ENCODE measurements around the gene CD163.
A peak's percentile ranks its signal among the peaks of the same experiment; 100 is the strongest.

Gene CD163

DNA sequence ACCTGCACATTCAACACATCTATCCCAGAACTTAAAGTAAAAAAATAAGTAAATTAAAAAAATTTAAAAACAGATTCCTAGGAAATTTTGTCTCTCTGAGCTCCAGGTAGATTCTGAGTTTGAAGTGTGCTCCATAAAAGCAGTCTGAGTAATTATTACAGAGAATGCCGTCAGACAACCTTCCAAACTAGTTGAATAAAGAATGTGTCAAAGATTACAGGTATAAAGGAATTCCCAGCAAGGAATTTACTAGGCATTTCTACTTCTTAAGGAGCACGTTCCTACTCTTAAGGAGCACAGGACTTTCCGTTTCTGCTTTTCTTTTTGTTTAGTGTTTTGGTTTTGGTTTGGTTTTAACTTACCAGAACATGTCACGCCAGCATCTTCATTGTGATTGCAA is 7.1 kb downstream of the CD163 start:
- Histone ChIP-seq H3K4me1 (ENCODE audit: control insufficient read depth, insufficient read depth, low read length, poor library complexity, severe bottlenecking) (peaks cover 3% of the 10 kb centered on the region), H3K27ac (ENCODE audit: low read depth, low read length, severe bottlenecking) (no peak overlapping the region), H3K36me3 (ENCODE audit: control insufficient read depth, insufficient read depth, low read length) (no peaks in the 10 kb centered on the region), H3K4me3 (ENCODE audit: extremely low read depth, insufficient read depth, low read length, poor library complexity, severe bottlenecking) (no peak overlapping the region), H3K9me3 (ENCODE audit: control insufficient read depth, low read length) (no peaks in the 10 kb centered on the region)
- 83 to 93% methylated on average over 1 to 3 of the region's 4 CpGs for whole genome bisulfite sequencing, 2 experiments (ENCODE audit: insufficient coverage in 2 of 2)

DNA sequence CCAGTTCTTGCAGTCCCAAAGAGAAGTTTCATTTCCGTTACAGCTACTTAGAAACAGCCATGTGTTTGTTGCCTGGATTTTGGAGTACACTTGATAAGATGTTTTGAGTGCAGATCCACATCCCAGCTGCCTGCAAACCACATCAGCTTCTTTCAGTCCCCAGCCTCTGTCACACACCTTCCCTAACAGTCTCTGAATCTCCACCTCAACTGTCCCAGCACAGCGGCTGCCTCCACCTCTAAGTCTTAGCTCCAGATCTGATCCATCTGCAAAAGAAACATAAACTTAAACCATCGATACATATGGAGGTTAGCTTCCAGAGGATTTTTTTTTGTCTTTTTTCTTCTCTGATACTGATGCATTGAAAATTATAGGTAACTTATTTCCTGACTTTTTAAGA is 8.4 kb downstream of the CD163 start:
- no CpG with 5 or more reads among the region's 3 CpGs for WGBS, 2 experiments (ENCODE audit: insufficient coverage in 2 of 2)
- no peaks in the 10 kb centered on the region for H3K9me3 ChIP-seq (ENCODE audit: control insufficient read depth, low read length)

DNA sequence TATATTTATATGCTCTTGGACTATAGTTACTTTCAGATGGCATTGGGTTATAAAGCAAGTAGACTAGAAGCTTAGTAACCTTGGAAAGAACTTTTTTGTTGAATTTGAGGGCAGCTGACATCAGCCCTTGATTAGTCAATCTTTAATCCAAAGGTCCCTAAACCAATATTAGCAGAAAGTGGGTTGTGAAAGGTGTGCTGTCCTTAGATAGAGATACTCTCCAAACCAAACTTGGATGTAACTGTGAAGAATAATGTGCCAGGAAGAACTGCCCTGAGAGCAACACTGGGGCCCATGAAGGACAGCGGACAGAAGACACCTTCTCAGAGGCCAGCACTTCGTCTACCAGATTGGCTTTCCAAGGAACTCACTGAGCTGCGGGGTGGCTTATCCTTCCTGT is 10.6 kb downstream of the CD163 start:
- Histone ChIP-seq H3K9me3 (ENCODE audit: control insufficient read depth, low read length) (no peaks in the 10 kb centered on the region), H3K36me3 (ENCODE audit: control insufficient read depth, insufficient read depth, low read length) (no peaks in the 10 kb centered on the region), H3K4me1 (ENCODE audit: control insufficient read depth, insufficient read depth, low read length, poor library complexity, severe bottlenecking) (no peaks in the 10 kb centered on the region), H3K27ac (ENCODE audit: low read depth, low read length, severe bottlenecking) (no peak overlapping the region), H3K4me3 (ENCODE audit: extremely low read depth, insufficient read depth, low read length, poor library complexity, severe bottlenecking) (no peak overlapping the region)
- WGBS, 2 experiments (ENCODE audit: insufficient coverage in 2 of 2), result 100% methylated on average over 1 to 3 of the region's 3 CpGs

More for the DNA sequence above, 8.4 kb downstream of the CD163 start:
- H3K36me3 ChIP-seq (ENCODE audit: control insufficient read depth, insufficient read depth, low read length), result no peaks in the 10 kb centered on the region
- H3K27ac ChIP-seq (ENCODE audit: low read depth, low read length, severe bottlenecking), result no peak overlapping the region
- no peak overlapping the region for H3K4me3 ChIP-seq (ENCODE audit: extremely low read depth, insufficient read depth, low read length, poor library complexity, severe bottlenecking)
- H3K4me1 ChIP-seq (ENCODE audit: control insufficient read depth, insufficient read depth, low read length, poor library complexity, severe bottlenecking), result peaks cover 3% of the 10 kb centered on the region

DNA sequence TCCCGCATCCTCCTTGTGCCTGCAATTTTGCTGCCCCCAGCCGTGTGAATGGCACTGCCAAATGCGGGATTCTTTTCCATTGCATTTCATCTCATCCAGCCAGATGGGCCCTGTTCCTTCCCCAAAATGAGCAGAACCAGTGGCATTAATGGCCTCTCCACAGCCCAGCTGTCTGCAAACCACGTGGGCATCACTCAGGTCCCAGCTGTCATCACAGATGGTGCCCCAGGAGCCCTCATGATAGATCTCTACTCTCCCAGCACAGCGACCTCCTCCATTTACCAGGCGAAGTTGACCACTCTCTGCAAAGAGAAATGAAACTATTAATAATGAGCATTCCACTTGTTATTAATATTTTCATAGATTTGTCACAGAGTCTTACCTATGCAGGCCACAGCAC is 17.1 kb downstream of the CD163 start:
- no peaks in the 10 kb centered on the region for H3K4me1 ChIP-seq (ENCODE audit: control insufficient read depth, insufficient read depth, low read length, poor library complexity, severe bottlenecking)
- WGBS, 2 experiments (ENCODE audit: insufficient coverage in 2 of 2), result 76 to 90% methylated on average over 4 of the region's 6 CpGs
- no peak overlapping the region for H3K27ac ChIP-seq (ENCODE audit: low read depth, low read length, severe bottlenecking)
- no peaks in the 10 kb centered on the region for H3K9me3 ChIP-seq (ENCODE audit: control insufficient read depth, low read length)
- H3K4me3 ChIP-seq (ENCODE audit: extremely low read depth, insufficient read depth, low read length, poor library complexity, severe bottlenecking), result no peak overlapping the region
- H3K36me3 ChIP-seq (ENCODE audit: control insufficient read depth, insufficient read depth, low read length), result no peaks in the 10 kb centered on the region

DNA sequence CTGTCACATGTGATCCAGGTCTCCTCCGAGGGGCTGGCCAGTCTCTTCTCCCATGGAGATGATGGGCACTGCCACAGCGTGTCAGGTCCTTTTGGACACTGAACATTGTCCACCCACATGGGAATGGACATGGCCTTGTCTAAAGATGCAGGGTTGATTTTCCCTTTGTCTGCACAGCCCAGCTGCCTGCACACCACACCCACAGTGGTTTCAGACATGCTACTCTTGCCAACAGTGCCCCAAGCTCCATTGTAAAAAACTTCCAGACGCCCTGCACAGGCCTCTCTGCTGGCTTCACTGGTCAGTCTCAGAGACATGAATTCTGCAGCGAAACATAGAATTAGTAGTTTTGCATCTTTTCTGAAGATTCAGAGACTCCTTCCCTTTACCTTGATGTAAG is 18.5 kb downstream of the CD163 start:
- H3K4me3 ChIP-seq (ENCODE audit: extremely low read depth, insufficient read depth, low read length, poor library complexity, severe bottlenecking), result no peak overlapping the region
- 88 to 100% methylated on average over 1 to 2 of the region's 4 CpGs for WGBS, 2 experiments (ENCODE audit: insufficient coverage in 2 of 2)
- H3K4me1 ChIP-seq (ENCODE audit: control insufficient read depth, insufficient read depth, low read length, poor library complexity, severe bottlenecking), result no peaks in the 10 kb centered on the region
- H3K9me3 ChIP-seq (ENCODE audit: control insufficient read depth, low read length), result no peaks in the 10 kb centered on the region
- no peaks in the 10 kb centered on the region for H3K36me3 ChIP-seq (ENCODE audit: control insufficient read depth, insufficient read depth, low read length)
- H3K27ac ChIP-seq (ENCODE audit: low read depth, low read length, severe bottlenecking), result no peak overlapping the region

DNA sequence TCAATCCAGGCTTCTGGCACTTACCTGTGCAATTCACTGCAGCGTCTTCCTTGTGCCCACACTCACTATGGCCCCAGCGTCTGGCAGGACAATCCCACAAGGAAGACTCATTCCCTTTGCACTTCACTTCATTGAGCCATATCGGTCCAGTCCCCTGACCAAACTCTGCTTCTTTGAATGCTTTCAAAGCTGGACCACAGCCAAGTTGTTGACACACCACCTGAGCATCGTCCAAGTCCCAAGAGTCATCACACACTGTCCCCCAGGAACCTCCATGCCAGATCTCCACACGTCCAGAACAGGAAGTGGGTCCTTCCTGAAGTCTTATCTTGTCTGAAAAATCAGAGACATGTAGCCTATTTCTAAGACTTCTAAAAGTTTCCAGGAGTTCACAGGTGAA is 20.2 kb downstream of the CD163 start:
- Histone ChIP-seq H3K27ac (ENCODE audit: low read depth, low read length, severe bottlenecking) (no peak overlapping the region), H3K36me3 (ENCODE audit: control insufficient read depth, insufficient read depth, low read length) (no peaks in the 10 kb centered on the region), H3K9me3 (ENCODE audit: control insufficient read depth, low read length) (no peaks in the 10 kb centered on the region), H3K4me1 (ENCODE audit: control insufficient read depth, insufficient read depth, low read length, poor library complexity, severe bottlenecking) (no peaks in the 10 kb centered on the region), H3K4me3 (ENCODE audit: extremely low read depth, insufficient read depth, low read length, poor library complexity, severe bottlenecking) (no peak overlapping the region)
- WGBS, 2 experiments (ENCODE audit: insufficient coverage in 2 of 2), result 75 to 92% methylated on average over 2 to 4 of the region's 5 CpGs

DNA sequence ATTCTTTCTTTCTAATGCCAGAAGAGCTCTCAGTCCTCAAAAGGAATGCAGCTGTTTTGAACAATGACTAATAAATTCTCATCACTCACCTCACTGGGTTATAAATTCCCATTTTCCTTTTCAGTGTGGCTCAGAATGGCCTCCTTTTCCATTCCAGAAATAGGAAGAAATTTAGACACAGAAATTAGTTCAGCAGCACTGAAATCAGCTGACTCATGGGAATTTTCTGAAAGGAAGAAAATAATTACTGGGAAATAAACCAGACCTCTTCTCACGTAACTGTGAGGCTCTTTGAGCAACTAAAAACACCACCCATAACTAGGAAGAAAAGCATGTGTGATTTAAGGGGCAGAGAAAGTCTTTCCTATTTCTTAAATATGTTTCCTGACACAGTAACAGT is 23.8 kb downstream of the CD163 start:
- H3K4me3 ChIP-seq (ENCODE audit: extremely low read depth, insufficient read depth, low read length, poor library complexity, severe bottlenecking), result no peak overlapping the region
- H3K4me1 ChIP-seq (ENCODE audit: control insufficient read depth, insufficient read depth, low read length, poor library complexity, severe bottlenecking), result no peaks in the 10 kb centered on the region
- no peaks in the 10 kb centered on the region for H3K9me3 ChIP-seq (ENCODE audit: control insufficient read depth, low read length)
- H3K27ac ChIP-seq (ENCODE audit: low read depth, low read length, severe bottlenecking), result peak overlapping the region; percentile 53
- no CpG with 5 or more reads among the region's 1 CpG for WGBS, 2 experiments (ENCODE audit: insufficient coverage in 2 of 2)
- no peaks in the 10 kb centered on the region for H3K36me3 ChIP-seq (ENCODE audit: control insufficient read depth, insufficient read depth, low read length)

DNA sequence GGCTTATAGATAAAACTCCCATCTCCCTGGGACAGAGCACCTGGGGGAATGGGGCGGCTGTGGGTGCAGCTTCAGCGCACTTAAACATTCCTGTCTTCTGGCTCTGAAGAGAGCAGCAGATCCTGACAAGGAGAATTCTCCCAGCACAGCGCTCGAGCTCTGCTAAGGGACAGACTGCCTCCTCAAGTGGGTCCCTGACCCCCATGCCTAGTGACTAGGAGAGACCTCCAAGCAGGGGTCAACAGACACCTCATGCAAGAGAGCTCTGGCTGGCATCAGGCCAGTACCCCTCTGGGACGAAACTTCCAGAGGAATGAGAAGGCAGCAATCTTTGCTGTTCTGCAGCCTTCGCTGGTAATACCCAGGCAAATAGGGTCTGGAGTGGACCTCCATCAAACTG is 31.5 kb downstream of the CD163 start:
- H3K9me3 ChIP-seq (ENCODE audit: control insufficient read depth, low read length), result no peaks in the 10 kb centered on the region
- 90 to 92% methylated on average over 5 to 6 of the region's 6 CpGs for WGBS, 2 experiments (ENCODE audit: insufficient coverage in 2 of 2)
- no peak overlapping the region for H3K27ac ChIP-seq (ENCODE audit: low read depth, low read length, severe bottlenecking)
- no peaks in the 10 kb centered on the region for H3K36me3 ChIP-seq (ENCODE audit: control insufficient read depth, insufficient read depth, low read length)
- no peaks in the 10 kb centered on the region for H3K4me1 ChIP-seq (ENCODE audit: control insufficient read depth, insufficient read depth, low read length, poor library complexity, severe bottlenecking)
- H3K4me3 ChIP-seq (ENCODE audit: extremely low read depth, insufficient read depth, low read length, poor library complexity, severe bottlenecking), result no peak overlapping the region

DNA sequence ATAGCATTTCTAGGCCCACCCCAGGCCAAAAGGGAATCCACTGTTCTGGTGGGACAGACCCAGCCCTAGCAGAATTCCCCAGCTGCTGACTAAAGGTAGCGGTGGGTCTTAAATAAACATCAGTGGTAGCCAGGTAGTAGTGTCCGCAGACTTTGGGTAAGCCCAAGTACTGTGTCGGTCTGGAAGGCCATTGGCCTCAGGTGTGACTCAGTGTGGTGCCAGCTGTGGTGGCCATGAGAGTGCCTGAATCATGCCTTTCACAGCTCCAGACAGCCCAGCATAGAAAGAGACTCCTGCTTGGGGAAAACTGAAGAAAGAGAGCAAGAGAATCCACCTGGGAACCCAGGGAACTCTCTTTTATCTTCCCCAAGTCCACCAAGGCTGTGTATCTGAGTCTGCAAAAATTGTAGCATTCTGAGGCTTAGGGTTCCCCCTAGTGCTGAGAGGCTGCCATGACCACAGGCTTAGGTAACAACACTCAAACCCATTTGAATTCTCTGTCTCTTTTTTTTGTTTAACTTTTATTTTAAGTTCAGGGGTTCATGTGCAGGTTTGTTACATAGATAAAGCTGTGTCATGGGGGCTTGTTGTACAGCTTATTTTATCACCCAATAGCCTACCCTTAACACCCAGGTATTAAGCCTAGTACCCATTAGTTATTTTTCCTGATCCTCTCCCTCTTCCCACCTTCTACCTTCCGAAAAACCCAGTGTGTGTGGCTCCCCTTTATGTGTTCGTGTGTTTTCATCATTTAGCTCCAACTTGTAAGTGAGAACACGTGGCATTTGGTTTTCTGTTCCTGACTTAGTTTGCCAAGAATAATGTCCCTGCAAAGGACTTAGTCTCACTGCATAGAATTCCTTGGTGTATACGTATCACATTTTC is 43.0 kb downstream of the CD163 start:
- Histone ChIP-seq H3K27ac (ENCODE audit: low read depth, low read length, severe bottlenecking) (no peak overlapping the region), H3K4me3 (ENCODE audit: extremely low read depth, insufficient read depth, low read length, poor library complexity, severe bottlenecking) (no peak overlapping the region), H3K36me3 (ENCODE audit: control insufficient read depth, insufficient read depth, low read length) (no peaks in the 10 kb centered on the region), H3K9me3 (ENCODE audit: control insufficient read depth, low read length) (no peaks in the 10 kb centered on the region), H3K4me1 (ENCODE audit: control insufficient read depth, insufficient read depth, low read length, poor library complexity, severe bottlenecking) (no peaks in the 10 kb centered on the region)
- 71% methylated on average over 7 of the region's 7 CpGs for WGBS, 2 experiments (ENCODE audit: insufficient coverage in 2 of 2)

DNA sequence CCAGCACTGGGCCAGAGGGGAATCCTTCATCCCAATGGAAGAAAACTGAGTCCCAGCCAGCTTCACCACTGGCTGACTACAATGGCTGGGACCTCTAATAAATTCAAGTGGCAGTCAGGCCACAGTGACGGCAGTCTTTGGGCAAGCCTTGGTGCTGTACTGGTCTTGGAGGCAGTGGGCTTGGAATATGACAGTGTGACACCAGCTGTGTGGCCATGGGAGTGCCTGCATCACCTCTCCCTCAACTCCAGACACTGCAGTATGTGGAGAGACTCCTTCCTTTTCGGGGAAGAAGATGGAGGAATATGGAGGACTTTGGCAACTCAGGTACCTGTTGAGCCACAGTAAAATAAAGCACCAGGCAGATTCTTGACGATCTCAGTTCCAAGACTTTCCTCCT is 43.6 kb downstream of the CD163 start:
- 89% methylated on average over 3 of the region's 3 CpGs; no CpG with 5 or more reads in 1 of the 2 experiments for WGBS, 2 experiments (ENCODE audit: insufficient coverage in 2 of 2)
- Histone ChIP-seq H3K4me1 (ENCODE audit: control insufficient read depth, insufficient read depth, low read length, poor library complexity, severe bottlenecking) (no peaks in the 10 kb centered on the region), H3K36me3 (ENCODE audit: control insufficient read depth, insufficient read depth, low read length) (no peaks in the 10 kb centered on the region), H3K9me3 (ENCODE audit: control insufficient read depth, low read length) (no peaks in the 10 kb centered on the region), H3K4me3 (ENCODE audit: extremely low read depth, insufficient read depth, low read length, poor library complexity, severe bottlenecking) (no peak overlapping the region), H3K27ac (ENCODE audit: low read depth, low read length, severe bottlenecking) (no peak overlapping the region)

DNA sequence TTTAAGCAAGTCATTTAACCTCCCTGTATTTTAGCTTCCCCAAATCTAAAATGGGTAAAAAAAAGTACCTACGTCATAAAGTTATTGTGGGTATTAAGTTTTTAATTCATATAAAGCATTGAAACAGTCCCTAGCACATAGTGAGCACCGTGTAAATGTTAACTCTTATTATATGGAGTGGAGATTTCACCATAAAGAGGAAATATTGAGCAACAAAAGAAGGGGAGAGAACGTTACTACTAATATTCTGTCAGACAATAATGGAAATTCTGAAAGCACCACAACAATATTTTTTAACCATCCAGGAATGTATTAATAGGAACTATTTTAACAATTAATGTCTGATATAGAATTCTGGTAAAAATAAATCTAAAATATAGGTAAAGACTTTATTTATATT is 51.8 kb downstream of the CD163 start:
- Histone ChIP-seq H3K4me1 (ENCODE audit: control insufficient read depth, insufficient read depth, low read length, poor library complexity, severe bottlenecking) (no peaks in the 10 kb centered on the region), H3K36me3 (ENCODE audit: control insufficient read depth, insufficient read depth, low read length) (no peaks in the 10 kb centered on the region), H3K9me3 (ENCODE audit: control insufficient read depth, low read length) (no peaks in the 10 kb centered on the region), H3K4me3 (ENCODE audit: extremely low read depth, insufficient read depth, low read length, poor library complexity, severe bottlenecking) (no peak overlapping the region), H3K27ac (ENCODE audit: low read depth, low read length, severe bottlenecking) (no peak overlapping the region)
- no CpG with 5 or more reads among the region's 3 CpGs for WGBS, 2 experiments (ENCODE audit: insufficient coverage in 2 of 2)

Data from mesodermal cell (in vitro differentiated cells).